Stimulated activated CD8-positive, alpha-beta memory T cell treated with anti-CD3 and anti-CD28 coated beads, Interleukin-12 subunit alpha, Interleukin-12 subunit beta, amount 100 ng/mL, for 24 hours (primary cell): ENCODE measurements around the gene BRF1.

ENCODE experiments used
- DNase-seq: peaks from one replicate; pipeline ENCODE4 v3.0.0-alpha.2; 2020; ENCODE audit errors: extremely low read depth

BRF1 gene

DNA sequence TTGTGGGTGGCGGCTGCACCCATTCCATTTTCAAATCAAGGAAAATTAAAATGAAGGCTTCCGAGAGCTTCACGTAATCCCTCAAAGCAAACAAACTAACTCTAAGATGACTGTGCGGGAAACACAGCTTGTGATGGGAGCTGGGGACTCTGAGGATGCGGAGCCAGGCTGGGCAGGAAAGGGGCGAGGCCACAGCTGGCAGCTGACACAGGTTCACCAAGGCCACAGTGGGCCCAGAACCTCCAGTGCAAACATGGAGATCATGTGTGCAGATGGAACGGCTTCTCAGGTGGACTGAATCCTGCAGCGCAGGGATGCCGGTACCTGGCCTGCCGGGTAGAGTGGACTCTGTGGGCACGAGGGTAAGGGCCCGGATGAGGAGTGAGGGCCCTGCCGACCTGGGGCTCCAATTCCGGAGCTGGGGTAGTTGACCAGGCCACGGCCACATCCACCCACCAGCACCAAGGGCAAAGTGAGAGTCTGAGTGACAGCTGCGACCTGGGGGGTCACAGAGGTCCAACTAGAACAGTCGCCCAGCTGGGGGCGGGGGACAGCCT is 71.6 kb downstream of the BRF1 start:
- DNase-seq = no peak

DNA sequence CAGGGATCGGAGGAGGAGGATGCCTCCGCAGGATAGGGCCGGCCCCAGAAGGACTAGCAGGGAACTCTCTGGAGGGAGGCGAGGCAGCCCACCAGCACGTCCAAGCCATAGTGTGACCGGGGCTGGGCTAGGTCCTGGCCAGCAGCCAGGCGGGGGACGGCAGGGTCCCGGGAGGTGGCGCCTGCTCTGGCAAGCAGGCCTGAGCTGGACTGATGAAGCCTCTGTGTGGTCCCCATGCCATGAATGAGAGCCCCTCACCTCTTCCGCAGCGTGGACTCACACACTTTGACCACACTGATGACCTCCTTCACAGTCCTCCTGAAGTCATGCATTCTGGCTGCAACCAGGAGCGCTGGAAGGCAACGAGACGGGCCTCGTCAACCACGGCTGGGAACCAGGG is 72.2 kb downstream of the BRF1 start:
- no peak for DNase-seq

DNA sequence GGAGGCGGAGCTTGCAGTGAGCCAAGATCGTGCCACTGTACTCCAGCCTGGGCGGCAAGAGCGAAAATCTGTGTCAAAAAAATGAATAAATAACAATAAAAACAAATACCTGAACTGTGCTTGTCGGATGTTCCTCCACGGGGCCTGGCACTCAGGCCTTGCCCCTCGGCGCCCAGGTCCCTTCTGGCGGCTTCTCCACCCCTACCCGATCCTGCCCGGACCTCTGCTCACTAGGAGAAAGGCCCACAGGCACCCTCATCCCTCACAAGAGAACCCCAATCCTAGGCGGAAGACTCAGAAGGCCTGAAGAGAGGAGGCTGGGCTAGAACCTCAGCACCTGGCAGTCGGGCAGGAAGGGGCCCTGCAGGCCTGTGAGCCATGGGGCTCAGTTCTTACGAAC is 73.5 kb downstream of the BRF1 start:
- DNase-seq = no peak

DNA sequence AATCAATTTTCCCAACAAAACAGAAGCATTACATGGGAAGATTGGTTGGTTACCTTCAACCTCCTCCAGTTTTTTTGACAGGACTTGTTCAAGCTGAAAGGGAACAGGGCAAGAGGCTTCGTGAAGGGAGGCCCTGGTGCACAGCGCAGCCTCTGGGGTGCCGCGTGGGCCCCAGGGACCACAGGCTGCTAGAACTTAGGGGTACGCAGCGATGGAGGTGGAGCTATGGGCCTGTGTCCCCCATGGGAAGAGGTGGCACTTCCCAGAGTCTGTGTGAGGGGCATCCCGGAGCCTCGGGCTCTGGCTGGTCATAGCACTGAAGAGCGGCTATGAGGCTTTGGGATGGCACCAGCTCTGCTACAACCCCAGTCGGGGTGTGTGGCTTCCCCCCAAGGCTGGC is 74.6 kb downstream of the BRF1 start:
- no peak for DNase-seq

DNA sequence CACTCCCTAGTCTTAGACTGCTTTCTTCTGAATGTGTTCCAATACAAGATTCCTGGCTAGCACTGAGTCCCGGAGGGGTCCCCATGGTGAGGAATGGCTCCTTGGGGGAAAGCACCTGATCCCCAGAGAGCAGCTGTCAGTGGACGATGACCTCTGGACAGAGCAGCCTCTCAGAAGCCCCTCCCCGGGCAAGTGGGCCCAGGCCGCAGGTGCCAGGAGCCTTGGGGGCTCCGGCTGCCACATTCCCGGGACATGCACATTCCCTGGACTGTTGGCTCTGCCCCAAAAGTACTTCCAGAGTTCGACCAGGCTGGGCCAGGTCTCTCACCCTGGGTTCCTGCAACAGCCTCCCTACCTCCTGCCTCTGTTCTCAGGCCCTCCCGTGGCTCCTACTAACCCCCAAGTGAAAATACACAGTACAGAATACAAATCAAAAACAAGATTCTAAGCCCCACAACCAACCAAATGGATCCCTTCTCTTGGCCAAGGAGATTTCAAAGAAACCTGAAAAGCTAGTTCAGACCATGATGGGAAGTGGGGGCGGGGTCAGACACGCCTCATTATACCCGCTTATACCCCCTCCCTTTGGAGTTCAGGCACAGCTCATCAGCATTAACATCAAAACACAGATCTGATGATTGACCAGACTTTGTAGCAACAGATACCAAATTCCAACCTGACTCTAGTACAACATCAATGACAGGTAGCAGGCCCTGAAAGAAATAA is 75.8 kb downstream of the BRF1 start:
- no peak for DNase-seq

GRCh38 chr14:105223770-105224544 is 76.8 kb downstream of the BRF1 start:
- no peak for DNase-seq

DNA sequence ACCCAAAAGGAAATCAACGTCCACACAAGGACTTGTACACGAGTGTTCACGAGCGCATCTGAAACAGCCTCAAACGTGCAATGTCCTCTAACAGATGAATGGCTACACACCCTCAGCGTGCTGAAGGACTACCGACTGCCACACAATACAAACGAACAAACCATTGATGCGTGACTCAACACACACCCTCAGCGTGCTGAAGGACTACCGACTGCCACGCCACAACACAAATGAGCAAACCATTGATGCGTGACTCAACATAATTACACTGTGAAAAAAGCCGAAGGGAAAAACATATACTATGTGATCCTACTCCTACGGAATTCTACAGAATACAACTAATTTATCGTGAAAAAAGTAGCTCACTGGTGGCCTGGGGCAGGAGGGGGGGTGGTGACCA is 77.5 kb downstream of the BRF1 start:
- DNase-seq = no peak

DNA sequence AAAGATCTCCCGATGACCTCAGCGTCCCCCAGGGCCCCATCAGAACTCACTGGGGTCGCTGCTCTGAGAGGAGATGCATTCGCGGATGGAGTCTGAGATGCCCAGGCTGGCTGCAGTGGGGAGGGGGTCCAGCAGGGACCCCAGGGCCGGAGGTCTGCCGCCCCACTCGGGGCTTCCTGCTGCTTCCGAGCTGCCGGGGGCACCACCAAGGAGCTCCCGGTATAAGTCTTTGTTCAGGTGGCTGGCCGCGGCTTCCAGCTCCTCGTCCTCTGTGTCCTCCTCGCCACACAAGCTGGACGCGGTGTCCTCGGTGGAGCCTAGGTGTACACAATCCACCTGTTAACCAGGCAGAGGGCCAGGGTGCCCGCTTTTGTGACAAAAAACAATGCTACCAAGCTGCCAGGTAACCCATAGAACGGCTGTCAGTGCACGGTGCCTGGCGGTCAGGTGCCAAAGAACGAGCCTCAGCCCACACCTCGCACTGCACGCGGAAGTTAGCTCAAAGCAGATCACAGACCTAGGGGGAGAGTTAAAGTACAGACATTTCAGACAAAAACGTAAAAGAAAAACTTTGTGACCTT is 79.1 kb downstream of the BRF1 start:
- DNase-seq = no peak

- DNase-seq = no peak
These were observed 79.9 kb downstream of the BRF1 start for GRCh38 chr14:105220699-105221597.

GRCh38 chr14:105219753-105220152 is 81.0 kb downstream of the BRF1 start:
- no peak for DNase-seq

GRCh38 chr14:105219043-105219612 is 81.7 kb downstream of the BRF1 start:
- DNase-seq = no peak

DNA sequence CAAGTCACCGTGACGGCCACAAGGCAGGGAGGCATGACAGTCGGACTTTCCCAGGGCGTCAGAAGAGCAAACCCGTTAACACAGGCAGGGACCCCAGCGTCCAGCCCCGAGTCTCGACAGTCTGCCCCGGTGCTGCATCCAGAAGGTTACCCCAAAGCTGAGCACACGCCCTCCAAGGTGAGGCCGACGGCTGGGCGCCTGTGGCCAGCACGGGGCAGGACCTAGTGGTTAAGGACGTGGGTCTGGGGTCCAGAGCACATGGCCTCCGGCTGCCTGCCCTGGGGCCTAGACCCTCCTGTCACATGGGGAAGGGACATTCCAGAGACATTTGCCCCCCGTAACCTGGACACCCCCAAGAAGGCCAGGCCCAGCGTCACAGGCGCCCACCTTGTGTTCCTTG is 82.2 kb downstream of the BRF1 start:
- no peak for DNase-seq

- no peak for DNase-seq
These were observed 83.0 kb downstream of the BRF1 start for GRCh38 chr14:105217774-105218173.

DNA sequence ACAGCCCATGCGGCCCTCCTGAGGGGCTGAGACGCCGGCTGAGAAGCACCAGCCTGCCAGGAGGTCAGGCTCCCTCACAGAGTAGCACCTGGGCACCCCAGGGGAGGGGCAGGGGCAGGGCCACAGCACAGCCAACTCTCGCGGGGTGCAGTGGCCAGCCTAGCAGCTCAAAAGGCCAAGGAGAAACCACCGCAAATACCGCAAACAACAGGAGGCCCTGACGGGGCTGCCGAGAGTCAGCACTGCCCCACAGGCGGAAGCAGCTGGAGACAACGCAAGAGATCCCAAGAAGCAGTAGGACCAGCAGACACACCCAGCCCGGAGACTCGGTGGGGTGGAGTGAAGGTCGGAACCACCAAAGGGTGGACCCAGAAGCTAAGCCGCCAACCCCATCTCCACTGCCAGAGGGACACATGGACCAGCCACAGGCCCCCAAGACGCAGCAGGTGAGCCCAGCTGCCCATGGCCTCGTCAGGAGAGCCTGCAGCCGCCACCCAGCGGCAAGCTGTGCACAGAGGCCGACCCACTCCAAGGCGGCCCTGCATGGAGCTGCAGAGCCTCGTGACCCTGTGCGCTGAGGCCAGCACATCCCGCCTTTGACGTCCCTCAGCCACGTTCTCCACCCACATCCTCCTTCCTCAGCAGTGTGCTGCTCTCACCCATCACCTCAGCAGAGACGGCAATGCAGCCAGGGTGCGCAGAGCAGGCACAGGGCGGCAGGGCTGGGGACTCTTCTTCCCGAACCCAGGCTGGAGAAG is 84.1 kb downstream of the BRF1 start:
- DNase-seq = no peak

DNA sequence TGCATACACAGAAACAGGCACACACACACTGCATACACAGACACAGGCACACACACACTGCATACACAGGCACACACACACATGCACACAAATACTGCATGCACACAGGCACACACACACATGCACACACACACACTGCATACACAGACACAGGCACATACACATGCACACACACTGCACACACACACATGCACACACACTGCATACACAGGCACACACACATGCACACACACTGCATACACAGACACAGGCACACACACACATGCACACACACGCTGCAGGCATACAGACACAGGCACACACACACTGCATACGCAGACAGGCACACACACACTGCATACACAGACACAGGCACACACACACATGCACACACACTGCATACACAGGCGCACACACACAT is 85.2 kb downstream of the BRF1 start:
- no peak for DNase-seq

DNA sequence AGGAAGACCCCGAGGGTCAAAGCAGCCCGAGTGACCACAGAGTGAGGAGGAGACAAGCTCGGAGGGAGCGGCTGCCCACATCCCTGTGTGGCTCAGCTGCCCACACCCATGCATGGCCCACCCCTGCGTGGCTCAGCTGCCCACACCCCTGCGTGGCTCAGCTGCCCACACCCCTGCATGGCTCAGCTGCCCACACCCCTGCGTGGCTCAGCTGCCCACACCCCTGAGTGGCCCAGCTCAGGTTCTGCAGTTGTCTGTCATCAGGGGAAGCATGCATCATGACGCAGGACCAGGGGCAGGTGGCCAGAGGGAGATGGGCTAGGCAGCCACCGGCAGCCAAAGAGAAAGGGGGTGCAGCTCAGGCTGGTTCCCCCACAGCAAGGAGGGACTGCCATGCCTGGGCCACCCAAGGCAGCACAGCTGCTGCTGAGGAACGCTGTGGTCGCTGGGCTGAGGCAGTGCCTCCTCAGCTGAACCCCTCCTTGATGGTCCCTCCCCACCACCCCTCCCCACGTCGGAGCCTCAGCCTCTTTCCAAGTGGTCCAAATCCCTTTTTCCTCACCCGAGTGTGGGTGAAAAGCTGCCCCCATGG is 86.4 kb downstream of the BRF1 start:
- DNase-seq = no peak

DNA sequence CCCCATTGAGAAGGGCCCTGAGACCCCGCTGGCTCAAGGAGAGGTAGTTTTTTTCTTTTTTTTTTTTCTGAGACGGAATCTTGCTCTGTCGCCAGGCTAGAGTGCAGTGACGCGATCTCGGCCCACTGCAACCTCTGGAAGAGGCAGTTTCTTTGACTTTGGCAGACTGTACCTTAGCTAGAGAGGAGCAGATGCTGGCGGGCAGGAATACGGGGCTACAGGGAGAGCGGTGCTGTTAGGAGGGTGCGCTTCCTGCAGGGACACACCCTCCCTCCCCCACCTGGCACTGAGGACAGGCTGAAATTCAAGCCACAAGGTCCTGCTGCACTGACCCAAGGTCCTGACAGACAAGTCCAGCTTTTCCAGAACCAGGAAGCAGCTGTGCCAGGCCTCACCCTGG is 87.4 kb downstream of the BRF1 start:
- no peak for DNase-seq

DNA sequence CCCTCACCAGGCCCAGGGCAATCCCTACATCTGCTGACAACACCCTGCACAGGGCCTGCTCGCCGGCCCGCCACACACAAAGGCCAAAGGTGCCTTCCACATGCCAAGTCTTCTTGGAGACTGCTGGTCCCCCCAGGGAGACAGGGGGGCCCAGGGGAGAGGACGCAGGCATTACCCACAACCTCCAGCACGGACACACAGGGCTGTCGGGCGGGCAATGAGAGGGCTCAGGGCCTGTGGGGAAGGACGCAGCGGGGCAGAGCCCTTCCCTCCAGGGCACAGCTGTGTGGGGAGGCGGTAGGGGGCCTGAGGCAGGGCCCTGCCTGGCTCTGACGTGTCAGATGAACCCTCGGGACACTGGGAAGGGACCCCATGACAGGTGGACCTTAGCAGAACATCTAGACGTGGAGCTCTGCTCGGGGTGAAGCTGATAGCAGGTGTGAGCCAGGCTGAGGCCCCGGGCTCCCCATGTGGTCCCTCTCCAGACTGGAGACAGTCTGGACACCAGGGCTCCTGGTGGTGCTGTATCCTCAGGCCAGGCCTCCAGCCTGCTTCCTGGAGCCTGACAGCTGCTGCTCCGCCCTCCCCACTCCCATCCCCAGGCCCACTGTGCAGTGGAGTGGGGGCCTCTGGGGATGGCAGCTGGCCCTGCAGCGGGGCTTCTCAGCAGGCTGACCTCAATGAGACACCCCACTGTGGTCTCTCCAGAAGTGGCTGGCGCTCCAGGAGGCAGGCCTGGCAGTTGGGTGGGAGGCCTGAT is 88.1 kb downstream of the BRF1 start:
- DNase-seq = no peak

DNA sequence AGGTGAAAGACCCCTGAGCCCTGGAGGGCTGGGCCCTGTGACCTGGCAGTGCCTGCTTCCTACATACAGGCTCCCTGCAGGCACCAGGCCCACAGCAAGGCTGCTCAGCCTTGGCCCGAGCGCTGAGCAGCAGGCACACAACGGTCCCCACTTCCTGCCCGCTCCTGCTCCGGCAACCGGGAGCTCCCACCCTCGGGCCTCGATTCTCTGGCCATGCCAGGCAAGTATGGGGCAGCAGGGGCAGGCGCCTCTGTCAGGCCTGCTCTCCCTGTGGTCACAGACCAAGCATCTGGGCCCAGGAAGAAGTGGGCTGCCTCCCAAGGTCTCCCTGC is 89.1 kb downstream of the BRF1 start:
- DNase-seq = no peak
